Glutamatergic neuron (in vitro differentiated cells): ENCODE measurements around the gene TGM2. TPM values are rescaled to one million over a fixed set of nuclear protein-coding genes. Genes with fewer than 3 reads are reported as not detected.

ENCODE experiments used
- DNase-seq: peaks from one replicate; pipeline ENCODE4 v3.0.0; 2022
- H3K27ac Mint-ChIP-seq: one replicate; pipeline ENCODE4 v1.8.0; 2020; ENCODE audit warnings: mild to moderate bottlenecking, mixed read lengths, inconsistent platforms; ENCODE audit not compliant: unreplicated experiment
- H3K27me3 Mint-ChIP-seq: one replicate; pipeline ENCODE4 v1.8.0; 2020; ENCODE audit warnings: mild to moderate bottlenecking, moderate library complexity, mixed read lengths, inconsistent platforms; ENCODE audit not compliant: unreplicated experiment
- H3K36me3 Mint-ChIP-seq: one replicate; pipeline ENCODE4 v1.8.0; 2020; ENCODE audit warnings: mild to moderate bottlenecking, mixed read lengths, inconsistent platforms; ENCODE audit not compliant: unreplicated experiment
- H3K4me1 Mint-ChIP-seq: one replicate; pipeline ENCODE4 v1.8.0; 2020; ENCODE audit warnings: mild to moderate bottlenecking, low read depth, mixed read lengths, inconsistent platforms; ENCODE audit not compliant: unreplicated experiment
- H3K4me3 Mint-ChIP-seq: one replicate; pipeline ENCODE4 v1.8.0; 2020; ENCODE audit warnings: mild to moderate bottlenecking, mixed read lengths, inconsistent platforms; ENCODE audit not compliant: unreplicated experiment
- H3K9me3 Mint-ChIP-seq: one replicate; pipeline ENCODE4 v1.8.0; 2020; ENCODE audit warnings: mild to moderate bottlenecking, moderate library complexity, mixed read lengths, inconsistent platforms; ENCODE audit not compliant: unreplicated experiment
- CTCF ChIP-seq: fragments of 200-600 bp; sonication (generic); IDR thresholded peaks from one replicate; pipeline ENCODE4 v1.5.0; 2021; ENCODE audit not compliant: partially characterized antibody, unreplicated experiment
- total RNA-seq: library from RNA; stranded (reverse); fragmentation: NEBNext Ultra II Directional; extraction: Animal tissue kit (Norgen Biotek cat#: 25700); gene quantifications from one replicate; pipeline ENCODE4 v1.2.1, GENCODE V29; 2021; ENCODE audit not compliant: unreplicated experiment

TGM2 gene
- total RNA-seq, 1 donor from 2014 or later, result not detected

- Mint-ChIP-seq H3K36me3 (no peaks in the 10 kb centered on the region), H3K27me3 (no peaks in the 10 kb centered on the region), H3K9me3 (peaks cover 2% of the 10 kb centered on the region), H3K4me3 (no peak overlapping the region), H3K27ac (no peak overlapping the region), H3K4me1 (peaks cover 5% of the 10 kb centered on the region)
- DNase-seq, result no peak
- TF ChIP-seq CTCF, result no peak
These were observed 19.0 kb upstream of the TGM2 start for GRCh38 chr20:38184101-38184500.

- Mint-ChIP-seq H3K4me1 (no peaks in the 10 kb centered on the region), H3K27me3 (no peaks in the 10 kb centered on the region), H3K4me3 (no peak overlapping the region), H3K9me3 (peaks cover 7% of the 10 kb centered on the region), H3K36me3 (no peaks in the 10 kb centered on the region), H3K27ac (no peak overlapping the region)
- no peak for DNase-seq
- no peak for TF ChIP-seq CTCF
These were observed 16.9 kb upstream of the TGM2 start for GRCh38 chr20:38181971-38182370.

GRCh38 chr20:38181207-38181801 is 16.2 kb upstream of the TGM2 start:
- Mint-ChIP-seq H3K4me3 (no peak overlapping the region), H3K27ac (no peak overlapping the region), H3K9me3 (peaks cover 7% of the 10 kb centered on the region), H3K36me3 (no peaks in the 10 kb centered on the region), H3K4me1 (no peaks in the 10 kb centered on the region), H3K27me3 (no peaks in the 10 kb centered on the region)
- DNase-seq, result no peak
- no peak for TF ChIP-seq CTCF

GRCh38 chr20:38180781-38181180 is 15.7 kb upstream of the TGM2 start:
- no peaks in the 10 kb centered on the region for H3K27me3 Mint-ChIP-seq
- DNase-seq, result no peak
- H3K9me3 Mint-ChIP-seq, result peaks cover 7% of the 10 kb centered on the region
- H3K4me3 Mint-ChIP-seq, result no peak overlapping the region
- no peaks in the 10 kb centered on the region for H3K4me1 Mint-ChIP-seq
- H3K27ac Mint-ChIP-seq, result no peak overlapping the region
- no peaks in the 10 kb centered on the region for H3K36me3 Mint-ChIP-seq
- TF ChIP-seq CTCF, result no peak

GRCh38 chr20:38179846-38180245 is 14.8 kb upstream of the TGM2 start:
- Mint-ChIP-seq H3K9me3 (peaks cover 7% of the 10 kb centered on the region), H3K27ac (no peak overlapping the region), H3K4me3 (no peak overlapping the region), H3K4me1 (no peaks in the 10 kb centered on the region), H3K36me3 (no peaks in the 10 kb centered on the region), H3K27me3 (no peaks in the 10 kb centered on the region)
- DNase-seq, result no peak
- TF ChIP-seq CTCF, result no peak
